ENCODE data around the gene RFX4. TPM values are rescaled to one million over a fixed set of nuclear protein-coding genes. Genes with fewer than 3 reads are reported as not detected.

Gene RFX4
- total RNA-seq, 4 donors from 2014 or later, result not detected

DNA sequence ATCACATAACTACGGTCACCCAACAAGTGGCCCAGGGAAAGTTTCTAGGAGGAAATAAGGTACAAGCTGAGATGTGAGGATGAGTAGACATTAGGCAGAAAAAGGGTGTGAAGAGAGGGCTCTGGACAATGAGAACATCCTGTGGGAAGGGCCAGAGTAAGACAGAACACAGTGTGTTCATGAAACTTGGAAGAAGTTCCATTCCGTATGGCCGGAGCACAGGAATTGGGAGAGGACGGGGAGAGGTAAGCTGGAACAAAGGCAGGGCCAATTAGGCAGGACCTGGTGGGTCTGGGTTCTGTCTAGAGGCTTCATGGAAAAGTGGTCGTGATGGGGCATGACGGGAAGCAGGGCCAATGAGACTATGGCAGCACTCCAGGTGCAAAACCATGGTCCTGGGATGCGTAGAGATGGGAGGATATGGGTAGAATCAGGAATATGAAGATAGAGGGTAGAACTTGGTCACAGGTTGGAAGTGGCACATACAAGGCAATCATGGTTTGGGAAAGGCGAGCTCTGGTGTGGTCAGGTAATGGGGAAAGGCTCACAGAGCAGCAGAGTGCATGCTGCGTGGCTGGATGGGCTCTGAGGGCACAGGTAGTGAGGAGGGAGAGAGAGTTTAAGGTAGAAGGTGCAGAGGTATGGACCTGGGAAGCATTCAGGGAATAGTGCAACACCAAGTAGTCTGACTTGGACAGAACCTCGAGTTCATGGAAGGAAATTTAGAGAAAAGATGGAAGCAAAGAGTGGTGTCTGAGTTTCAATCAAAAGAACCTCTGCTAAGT, 93.0 kb downstream of the RFX4 start:
- Histone ChIP-seq H3K36me3 (no peaks in the 10 kb centered on the region), H3K9me3 (no peaks in the 10 kb centered on the region), H3K4me1 (no peaks in the 10 kb centered on the region), H3K27me3 (peaks cover 0 to 42% (median 0%) of the 10 kb centered on the region in 4 donors), H3K4me3 (no peak overlapping the region), H3K27ac (replicated peaks in 1 of 4) (no peak overlapping the region)
- TF ChIP-seq, protein P1, sequence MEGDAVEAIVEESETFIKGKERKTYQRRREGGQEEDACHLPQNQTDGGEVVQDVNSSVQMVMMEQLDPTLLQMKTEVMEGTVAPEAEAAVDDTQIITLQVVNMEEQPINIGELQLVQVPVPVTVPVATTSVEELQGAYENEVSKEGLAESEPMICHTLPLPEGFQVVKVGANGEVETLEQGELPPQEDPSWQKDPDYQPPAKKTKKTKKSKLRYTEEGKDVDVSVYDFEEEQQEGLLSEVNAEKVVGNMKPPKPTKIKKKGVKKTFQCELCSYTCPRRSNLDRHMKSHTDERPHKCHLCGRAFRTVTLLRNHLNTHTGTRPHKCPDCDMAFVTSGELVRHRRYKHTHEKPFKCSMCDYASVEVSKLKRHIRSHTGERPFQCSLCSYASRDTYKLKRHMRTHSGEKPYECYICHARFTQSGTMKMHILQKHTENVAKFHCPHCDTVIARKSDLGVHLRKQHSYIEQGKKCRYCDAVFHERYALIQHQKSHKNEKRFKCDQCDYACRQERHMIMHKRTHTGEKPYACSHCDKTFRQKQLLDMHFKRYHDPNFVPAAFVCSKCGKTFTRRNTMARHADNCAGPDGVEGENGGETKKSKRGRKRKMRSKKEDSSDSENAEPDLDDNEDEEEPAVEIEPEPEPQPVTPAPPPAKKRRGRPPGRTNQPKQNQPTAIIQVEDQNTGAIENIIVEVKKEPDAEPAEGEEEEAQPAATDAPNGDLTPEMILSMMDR (IDR thresholded peaks at IDR 0.05), result no peak
- TF ChIP-seq POLR2A (IDR thresholded peaks at IDR 0.05; ENCODE audit: low read depth) (no peak), EP300 (IDR thresholded peaks at IDR 0.05) (no peak), POLR2AphosphoS5 (IDR thresholded peaks at IDR 0.05) (no peak)
- peak; percentile 57 for DNase-seq (ENCODE audit: extremely low spot score)
- 88% methylated on average over 10 of the region's 10 CpGs for WGBS
- intact Hi-C loops (cut with DNase I), result no loop called here

DNA sequence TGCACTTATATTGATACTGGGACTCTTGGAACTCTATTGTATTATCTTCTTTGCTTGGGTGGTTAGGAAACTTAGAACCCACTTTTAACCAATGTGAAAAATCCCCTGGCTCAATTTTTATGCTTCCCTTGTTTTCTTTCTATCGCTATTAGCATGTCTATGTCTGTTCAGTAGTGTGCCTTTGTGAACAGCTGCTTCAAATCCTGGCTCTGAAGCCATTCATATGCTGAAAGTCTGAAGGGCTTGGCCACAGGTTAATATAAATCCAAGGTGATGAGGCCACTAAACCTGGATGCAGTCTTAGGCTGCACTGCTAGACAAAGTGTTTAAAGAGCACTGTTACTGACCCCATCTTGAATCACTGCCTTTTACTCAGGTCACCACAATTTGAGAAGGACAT, 96.8 kb downstream of the RFX4 start:
- Histone ChIP-seq H3K36me3 (no peaks in the 10 kb centered on the region), H3K4me1 (no peaks in the 10 kb centered on the region), H3K4me3 (no peak overlapping the region), H3K27me3 (peaks cover 0 to 11% (median 0%) of the 10 kb centered on the region in 4 donors), H3K27ac (replicated peaks in 1 of 4) (no peak overlapping the region), H3K9me3 (no peaks in the 10 kb centered on the region)
- WGBS, result 50% methylated on average over 1 of the region's 1 CpG
- TF ChIP-seq, protein P1 (IDR thresholded peaks at IDR 0.05), result no peak
- TF ChIP-seq EP300 (IDR thresholded peaks at IDR 0.05), result no peak
- no peak for TF ChIP-seq POLR2A (IDR thresholded peaks at IDR 0.05; ENCODE audit: low read depth)
- no peak for TF ChIP-seq POLR2AphosphoS5 (IDR thresholded peaks at IDR 0.05)
- intact Hi-C loops (cut with DNase I), result no loop called here
- DNase-seq (ENCODE audit: extremely low spot score), result no peak

DNA sequence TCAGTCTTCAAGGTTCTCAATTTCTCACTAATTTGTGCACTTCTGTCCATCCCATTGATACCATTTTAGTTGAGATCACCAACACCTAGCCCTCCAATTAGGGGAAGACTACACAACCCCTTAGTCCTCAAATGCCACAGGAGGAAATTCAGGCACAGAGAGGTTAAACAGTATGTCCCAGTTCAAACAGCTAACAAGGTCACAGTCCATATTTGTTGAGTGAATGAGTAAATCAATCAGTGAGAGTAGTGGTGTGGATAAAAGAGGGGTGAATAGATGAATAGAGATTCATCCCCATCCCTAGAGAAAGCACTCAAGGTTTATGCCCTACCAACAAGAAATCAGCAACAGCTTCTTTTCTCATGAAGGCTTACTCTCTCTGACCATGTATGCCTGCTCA, 97.5 kb downstream of the RFX4 start:
- H3K27me3 ChIP-seq, result peaks cover 0 to 5% (median 0%) of the 10 kb centered on the region in 4 donors
- intact Hi-C loops (cut with DNase I), result no loop called here

DNA sequence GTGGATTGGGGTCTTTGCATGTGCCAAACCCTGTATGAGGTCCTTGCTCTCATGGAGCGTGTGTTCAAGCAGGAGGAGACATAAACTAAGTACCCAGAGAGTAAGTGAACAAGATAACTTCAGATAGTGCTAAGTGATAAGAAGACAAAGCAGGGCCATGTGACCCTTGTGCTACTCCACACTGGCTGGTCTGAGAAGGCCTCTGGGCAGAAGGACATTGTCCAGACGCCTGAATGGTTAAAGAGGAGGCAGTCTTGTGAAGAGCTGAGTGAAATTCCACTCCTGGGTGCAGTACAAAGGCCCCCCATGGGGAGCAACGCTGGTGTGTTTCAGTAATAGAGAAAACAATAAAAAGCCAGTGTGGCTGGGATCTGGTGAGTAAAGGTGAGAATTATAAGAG, 98.4 kb downstream of the RFX4 start:
- intact Hi-C loops (cut with DNase I), result no loop called here
- WGBS, result 78% methylated on average over 3 of the region's 3 CpGs
- no peaks in the 10 kb centered on the region for H3K27me3 ChIP-seq
- H3K4me1 ChIP-seq, result no peaks in the 10 kb centered on the region
- peak; percentile 77 for DNase-seq (ENCODE audit: extremely low spot score)
- TF ChIP-seq POLR2AphosphoS5 (IDR thresholded peaks at IDR 0.05), result no peak
- no peak for TF ChIP-seq EP300 (IDR thresholded peaks at IDR 0.05)
- TF ChIP-seq, protein P1 (IDR thresholded peaks at IDR 0.05), result no peak
- TF ChIP-seq POLR2A (IDR thresholded peaks at IDR 0.05; ENCODE audit: low read depth), result no peak
- H3K4me3 ChIP-seq, result no peak overlapping the region
- no peak overlapping the region for H3K27ac ChIP-seq (replicated peaks in 1 of 4)
- H3K36me3 ChIP-seq, result no peaks in the 10 kb centered on the region
- no peaks in the 10 kb centered on the region for H3K9me3 ChIP-seq

More for the DNA sequence above, 97.5 kb downstream of the RFX4 start:
- no peak for DNase-seq (ENCODE audit: extremely low spot score)
- Histone ChIP-seq H3K9me3 (no peaks in the 10 kb centered on the region), H3K36me3 (no peaks in the 10 kb centered on the region), H3K4me1 (no peaks in the 10 kb centered on the region), H3K27ac (replicated peaks in 1 of 4) (no peak overlapping the region), H3K4me3 (no peak overlapping the region)
- TF ChIP-seq, protein P1 (IDR thresholded peaks at IDR 0.05), result no peak
- no peak for TF ChIP-seq EP300 (IDR thresholded peaks at IDR 0.05)
- TF ChIP-seq POLR2A (IDR thresholded peaks at IDR 0.05; ENCODE audit: low read depth), result no peak
- no peak for TF ChIP-seq POLR2AphosphoS5 (IDR thresholded peaks at IDR 0.05)
